K562 (cell line): Measurements from ENCODE around the gene MYL4. TPM values are rescaled to one million over a fixed set of nuclear protein-coding genes. Genes with fewer than 3 reads are reported as not detected.

Experiments used
- CCNT2 ChIP-seq: IDR thresholded peaks from 2 replicates; pipeline ENCODE4 v1.6.1; 2011; ENCODE audit warnings: borderline replicate concordance, low read depth, mild to moderate bottlenecking, moderate library complexity, mixed read lengths, low read length; ENCODE audit not compliant: insufficient read length; ENCODE audit errors: extremely low read depth
- CXXC5 ChIP-seq: fragments of 250-450 bp; sonication (Bioruptor Pico); IDR thresholded peaks from 2 replicates; pipeline ENCODE4 v1.8.0; 2022; ENCODE audit warnings: inconsistent platforms, mild to moderate bottlenecking, moderate library complexity
- ETS2 ChIP-seq: IDR thresholded peaks from 2 replicates; pipeline ENCODE4 v1.6.1; 2016; ENCODE audit warnings: borderline replicate concordance, missing genetic modification characterization, mild to moderate bottlenecking, moderate library complexity, missing compliant biosample characterization; ENCODE audit not compliant: poor library complexity, severe bottlenecking
- FIP1L1 ChIP-seq: fragments of 200-400 bp; formaldehyde crosslinking; IDR thresholded peaks from 2 replicates; pipeline ENCODE4 v1.6.1; 2018; ENCODE audit warnings: mild to moderate bottlenecking, low read depth, low read length; ENCODE audit not compliant: poor library complexity, severe bottlenecking
- GATAD2B ChIP-seq: fragments of 450-650 bp; IDR thresholded peaks from 2 replicates; pipeline ENCODE4 v1.6.1; 2017; ENCODE audit warnings: mild to moderate bottlenecking, borderline replicate concordance
- KDM2B ChIP-seq: fragments of 250-450 bp; sonication (Bioruptor Pico); IDR thresholded peaks from 2 replicates; pipeline ENCODE4 v1.8.0; 2021; ENCODE audit warnings: mild to moderate bottlenecking, moderate library complexity
- KDM4B ChIP-seq, 2 experiments: fragments of 450-650 bp in 1 of 2; sonication (generic) in 1 of 2; IDR thresholded peaks; 2 replicates each; pipeline ENCODE4 v1.6.1; 2016 to 2017; ENCODE audit warnings: borderline replicate concordance in 2 of 2, antibody characterized with exemption in 1 of 2, low read depth in 1 of 2, mild to moderate bottlenecking in 1 of 2
- MAZ ChIP-seq, 2 experiments: fragments of 450-650 bp in 1 of 2; sonication (generic) in 1 of 2; formaldehyde crosslinking; IDR thresholded peaks in 1 of 2; conservative IDR thresholded peaks in 1 of 2; 2 replicates each; pipeline versions ENCODE4 v1.4.0 to v1.5.0; 2020; ENCODE audit warnings: mild to moderate bottlenecking in 1 of 2, missing genetic modification reagents in 1 of 2
- MYC ChIP-seq, 2 experiments: fragments of 250-450 bp in 1 of 2; sonication (Bioruptor Pico) in 1 of 2; IDR thresholded peaks; 2 replicates each; pipeline versions ENCODE4 v1.5.1 to v1.6.1; 2012 to 2021; ENCODE audit warnings: low read depth in 2 of 2, borderline replicate concordance in 1 of 2, improper control_type of control experiment in 1 of 2, low read length in 1 of 2, mild to moderate bottlenecking in 1 of 2, moderate library complexity in 1 of 2
- NCOA1 ChIP-seq: fragments of 450-650 bp; IDR thresholded peaks from 2 replicates; pipeline ENCODE4 v1.6.1; 2016; ENCODE audit warnings: low read depth
- SMARCA4 ChIP-seq: fragments of 450-650 bp; IDR thresholded peaks from 2 replicates; pipeline ENCODE4 v1.6.1; 2016
- TAL1 ChIP-seq: fragments of 450-650 bp; IDR thresholded peaks from 2 replicates; pipeline ENCODE4 v1.6.1; 2016; ENCODE audit warnings: mild to moderate bottlenecking
- ZFPM2 ChIP-seq: fragments of 250-450 bp; sonication (Bioruptor Pico); IDR thresholded peaks from 2 replicates; pipeline ENCODE4 v1.5.1; 2022; ENCODE audit warnings: mild to moderate bottlenecking
- ZNF12 ChIP-seq: sonication (generic); formaldehyde crosslinking; IDR thresholded peaks from 2 replicates; pipeline ENCODE4 v1.4.0; 2020; ENCODE audit warnings: mild to moderate bottlenecking, missing genetic modification reagents
- ZNF23 ChIP-seq: fragments of 250-450 bp; sonication (Bioruptor Pico); IDR thresholded peaks from 2 replicates; pipeline ENCODE4 v1.4.0; 2020; ENCODE audit warnings: mild to moderate bottlenecking
- ZNF584 ChIP-seq: fragments of 200-800 bp; sonication (Bioruptor generic); IDR thresholded peaks from 2 replicates; pipeline ENCODE4 v1.6.1; 2016; ENCODE audit warnings: low read depth, mild to moderate bottlenecking, missing genetic modification characterization, missing compliant biosample characterization
- ZNF668 ChIP-seq: fragments of 250-450 bp; sonication (Bioruptor Pico); IDR thresholded peaks from 2 replicates; pipeline ENCODE4 v1.8.0; 2022; ENCODE audit warnings: mild to moderate bottlenecking, inconsistent platforms
- polyA plus RNA-seq, 8 experiments: library from polyadenylated mRNA; depleted of rRNA in 4 of 8; stranded (reverse) in 5 of 8; unstranded in 3 of 8; fragments of >200 nt; fragmentation: Nextera tagmentation in 2 of 8; fragmentation: Illumina TruSeq in 1 of 8; extraction: Ambion mirVana in 2 of 8; extraction: Trizol in 1 of 8; gene quantifications; 2 replicates each; pipeline versions ENCODE4 v1.2.1 to v1.2.3, GENCODE V29; 2011 to 2014; ENCODE audit warnings: inconsistent platforms in 1 of 8, missing spikeins in 1 of 8
- total RNA-seq, 7 experiments: library from RNA; depleted of rRNA in 6 of 7; stranded (reverse); fragments of >200 nt in 6 of 7; fragmentation: Illumina TruSeq in 2 of 7; extraction: Trizol in 2 of 7; gene quantifications; 2 replicates each; pipeline versions ENCODE4 v1.2.1 to v1.2.3, GENCODE V29; 2011 to 2021; ENCODE audit warnings: low replicate concordance in 1 of 7
- TF ChIP-seq, protein P1 (sequence below), 2 experiments: fragments of 450-650 bp; IDR thresholded peaks; 2 replicates each; pipeline ENCODE4 v1.6.1; 2018; ENCODE audit warnings: mild to moderate bottlenecking in 2 of 2, low read depth in 1 of 2; ENCODE audit not compliant: partially characterized antibody in 2 of 2
- TF ChIP-seq, protein P2 (sequence below): fragments of 450-650 bp; formaldehyde crosslinking; IDR thresholded peaks from 2 replicates; pipeline ENCODE4 v1.4.0; 2020; ENCODE audit warnings: mild to moderate bottlenecking
- TF ChIP-seq, protein P3 (sequence below): fragments of 250-450 bp; sonication (Bioruptor Pico); IDR thresholded peaks from 2 replicates; pipeline ENCODE4 v1.8.0; 2022; ENCODE audit warnings: inconsistent platforms, mild to moderate bottlenecking, moderate library complexity, borderline replicate concordance

MYL4 gene
- total and polyA plus RNA-seq, 9 of the 15 experiments (the other 6 are each of a cell fraction or from before 2014, with no cell fraction given) = 117 to 423 (median 221) TPM

DNA sequence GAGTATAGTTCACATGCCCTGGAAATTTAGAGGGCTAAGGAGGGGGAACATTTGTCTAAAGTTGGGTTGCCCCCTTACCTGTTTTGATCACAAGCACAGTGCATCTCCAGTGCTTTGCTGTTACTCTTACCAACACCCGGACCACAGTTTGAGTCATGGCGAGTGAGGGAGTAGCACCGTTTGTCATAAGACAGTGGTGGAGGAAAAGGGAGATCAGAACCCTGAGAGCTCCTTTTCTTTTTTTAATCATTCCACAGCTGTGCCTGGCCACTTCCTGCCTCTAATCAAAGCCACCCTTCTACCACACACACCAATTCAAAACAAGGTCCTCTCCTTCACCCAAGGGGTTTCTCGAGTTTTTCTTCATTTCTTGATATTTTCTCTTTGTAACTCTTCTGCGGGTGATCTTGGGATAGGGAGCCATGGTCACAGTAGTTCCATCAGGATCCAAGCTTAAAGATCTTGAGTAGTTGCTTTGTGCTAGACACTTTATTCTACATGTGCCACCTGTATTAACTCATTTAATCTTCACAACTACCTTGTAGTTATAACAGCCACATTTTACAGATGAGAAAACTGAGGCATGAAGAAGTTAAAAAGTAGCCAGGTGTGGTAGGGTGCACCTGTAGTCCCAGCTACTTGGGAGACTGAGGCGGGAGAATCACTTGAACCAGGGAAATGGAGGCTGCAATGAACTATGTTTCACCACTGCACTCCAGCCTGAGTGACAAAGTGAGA lies 5.0 kb upstream of the MYL4 start (continued):
- no peak for TF ChIP-seq FIP1L1
- TF ChIP-seq SMARCA4 = 0 out of 2 replicates have a peak, but pooled peaks have one; percentile 12
- no peak for TF ChIP-seq ZNF23 (CRISPR knock-in tag)
- no peak for TF ChIP-seq ZNF668 (CRISPR knock-in tag)
- TF ChIP-seq ETS2 (tag) = no peak
- no peak for TF ChIP-seq KDM4B (IDR thresholded peaks at IDR 0.05; ENCODE audit: borderline replicate concordance in 2 of 2, low read depth in 1 of 2)
- no peak for TF ChIP-seq ZNF12 (CRISPR knock-in tag)
- no peak for TF ChIP-seq KDM2B (CRISPR knock-in tag)
- TF ChIP-seq, protein P1, sequence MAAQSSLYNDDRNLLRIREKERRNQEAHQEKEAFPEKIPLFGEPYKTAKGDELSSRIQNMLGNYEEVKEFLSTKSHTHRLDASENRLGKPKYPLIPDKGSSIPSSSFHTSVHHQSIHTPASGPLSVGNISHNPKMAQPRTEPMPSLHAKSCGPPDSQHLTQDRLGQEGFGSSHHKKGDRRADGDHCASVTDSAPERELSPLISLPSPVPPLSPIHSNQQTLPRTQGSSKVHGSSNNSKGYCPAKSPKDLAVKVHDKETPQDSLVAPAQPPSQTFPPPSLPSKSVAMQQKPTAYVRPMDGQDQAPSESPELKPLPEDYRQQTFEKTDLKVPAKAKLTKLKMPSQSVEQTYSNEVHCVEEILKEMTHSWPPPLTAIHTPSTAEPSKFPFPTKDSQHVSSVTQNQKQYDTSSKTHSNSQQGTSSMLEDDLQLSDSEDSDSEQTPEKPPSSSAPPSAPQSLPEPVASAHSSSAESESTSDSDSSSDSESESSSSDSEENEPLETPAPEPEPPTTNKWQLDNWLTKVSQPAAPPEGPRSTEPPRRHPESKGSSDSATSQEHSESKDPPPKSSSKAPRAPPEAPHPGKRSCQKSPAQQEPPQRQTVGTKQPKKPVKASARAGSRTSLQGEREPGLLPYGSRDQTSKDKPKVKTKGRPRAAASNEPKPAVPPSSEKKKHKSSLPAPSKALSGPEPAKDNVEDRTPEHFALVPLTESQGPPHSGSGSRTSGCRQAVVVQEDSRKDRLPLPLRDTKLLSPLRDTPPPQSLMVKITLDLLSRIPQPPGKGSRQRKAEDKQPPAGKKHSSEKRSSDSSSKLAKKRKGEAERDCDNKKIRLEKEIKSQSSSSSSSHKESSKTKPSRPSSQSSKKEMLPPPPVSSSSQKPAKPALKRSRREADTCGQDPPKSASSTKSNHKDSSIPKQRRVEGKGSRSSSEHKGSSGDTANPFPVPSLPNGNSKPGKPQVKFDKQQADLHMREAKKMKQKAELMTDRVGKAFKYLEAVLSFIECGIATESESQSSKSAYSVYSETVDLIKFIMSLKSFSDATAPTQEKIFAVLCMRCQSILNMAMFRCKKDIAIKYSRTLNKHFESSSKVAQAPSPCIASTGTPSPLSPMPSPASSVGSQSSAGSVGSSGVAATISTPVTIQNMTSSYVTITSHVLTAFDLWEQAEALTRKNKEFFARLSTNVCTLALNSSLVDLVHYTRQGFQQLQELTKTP (IDR thresholded peaks at IDR 0.05; ENCODE audit: low read depth in 1 of 2, partially characterized antibody in 2 of 2) = no peak
- no peak for TF ChIP-seq CCNT2
- no peak for TF ChIP-seq NCOA1
- no peak for TF ChIP-seq MAZ (CRISPR knock-in tag; conservative IDR thresholded peaks at IDR 0.05 in 1 of 2, IDR thresholded peaks at IDR 0.05 in 1 of 2)
- no peak for TF ChIP-seq ZFPM2 (CRISPR knock-in tag)
- no peak for TF ChIP-seq TAL1
- TF ChIP-seq ZNF584 = no peak
- no peak for TF ChIP-seq GATAD2B
- TF ChIP-seq, protein P2, sequence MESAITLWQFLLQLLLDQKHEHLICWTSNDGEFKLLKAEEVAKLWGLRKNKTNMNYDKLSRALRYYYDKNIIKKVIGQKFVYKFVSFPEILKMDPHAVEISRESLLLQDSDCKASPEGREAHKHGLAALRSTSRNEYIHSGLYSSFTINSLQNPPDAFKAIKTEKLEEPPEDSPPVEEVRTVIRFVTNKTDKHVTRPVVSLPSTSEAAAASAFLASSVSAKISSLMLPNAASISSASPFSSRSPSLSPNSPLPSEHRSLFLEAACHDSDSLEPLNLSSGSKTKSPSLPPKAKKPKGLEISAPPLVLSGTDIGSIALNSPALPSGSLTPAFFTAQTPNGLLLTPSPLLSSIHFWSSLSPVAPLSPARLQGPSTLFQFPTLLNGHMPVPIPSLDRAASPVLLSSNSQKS (CRISPR knock-in tag) = no peak
- no peak for TF ChIP-seq MYC (IDR thresholded peaks at IDR 0.05; ENCODE audit: low read depth, low read length)
- no peak for TF ChIP-seq MYC (CRISPR knock-in tag; IDR thresholded peaks at IDR 0.05; ENCODE audit: borderline replicate concordance, low read depth)
- no peak for TF ChIP-seq CXXC5 (CRISPR knock-in tag)
- TF ChIP-seq, protein P3, sequence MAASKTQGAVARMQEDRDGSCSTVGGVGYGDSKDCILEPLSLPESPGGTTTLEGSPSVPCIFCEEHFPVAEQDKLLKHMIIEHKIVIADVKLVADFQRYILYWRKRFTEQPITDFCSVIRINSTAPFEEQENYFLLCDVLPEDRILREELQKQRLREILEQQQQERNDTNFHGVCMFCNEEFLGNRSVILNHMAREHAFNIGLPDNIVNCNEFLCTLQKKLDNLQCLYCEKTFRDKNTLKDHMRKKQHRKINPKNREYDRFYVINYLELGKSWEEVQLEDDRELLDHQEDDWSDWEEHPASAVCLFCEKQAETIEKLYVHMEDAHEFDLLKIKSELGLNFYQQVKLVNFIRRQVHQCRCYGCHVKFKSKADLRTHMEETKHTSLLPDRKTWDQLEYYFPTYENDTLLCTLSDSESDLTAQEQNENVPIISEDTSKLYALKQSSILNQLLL (CRISPR knock-in tag) = no peak
